A549 (cell line): ENCODE data around the gene MCU. TPM values are rescaled to one million over a fixed set of nuclear protein-coding genes. Genes with fewer than 3 reads are reported as not detected.

Experiments used
- ATAC-seq, 2 experiments: fragments of 200-7000 bp in 1 of 2; fragments of >200 bp in 1 of 2; cut with Nextera tagmentation in 1 of 2; cut with Tn5 transposase in 1 of 2; 3 replicates each; pipeline versions ENCODE4 v1.8.0 to v1.9.1; 2018 to 2020; ENCODE audit warnings: mild to moderate bottlenecking in 1 of 2, moderate library complexity in 1 of 2
- CTCF ChIA-PET: fragments of 300-600 bp; sonication (Branson Sonifier 250); formaldehyde crosslinking; extraction: SDS; loops from one replicate; lab custom pipeline; 2021; ENCODE audit warnings: antibody characterized with exemption, inconsistent platforms; lab: Yijun Ruan, JAX
- POLR2A ChIA-PET: fragments of 350-600 bp; formaldehyde crosslinking; extraction: SDS; loops from one replicate; lab custom pipeline; 2021; ENCODE audit warnings: antibody characterized with exemption, inconsistent platforms; lab: Yijun Ruan, JAX
- DNase-seq, 2 experiments: peaks; one replicate each; pipeline versions ENCODE4 v3.0.0 to v3.0.0-alpha.2; 2011 to 2016; ENCODE audit warnings: low read depth in 1 of 2, low spot score in 1 of 2
- FAIRE-seq: peaks from 2 replicates; lab custom pipeline; 2011; peaks lifted over from hg19 to GRCh38; lab: Jason Lieb, UNC
- H3K27ac ChIP-seq, 2 experiments: fragments of >200 bp; sonication (Bioruptor Twin); formaldehyde crosslinking; 3 replicates each; pipeline ENCODE4 v1.5.1; 2016 to 2017
- H3K4me1 ChIP-seq: fragments of >200 bp; sonication (Bioruptor Twin); formaldehyde crosslinking; 3 replicates; pipeline ENCODE4 v1.6.1; 2016
- H3K4me2 ChIP-seq: fragments of >200 bp; sonication (Bioruptor Twin); formaldehyde crosslinking; 3 replicates; pipeline ENCODE4 v1.6.1; 2016
- H3K4me3 ChIP-seq: fragments of >200 bp; sonication (Bioruptor Twin); formaldehyde crosslinking; 3 replicates; pipeline ENCODE4 v1.5.1; 2016
- H3K9me3 ChIP-seq: fragments of >200 bp; sonication (Bioruptor Twin); formaldehyde crosslinking; 3 replicates; pipeline ENCODE4 v1.6.1; 2016
- ATOH8 ChIP-seq: fragments of 250-450 bp; sonication (Bioruptor Pico); IDR thresholded peaks from 2 replicates; pipeline ENCODE4 v1.5.0; 2020; ENCODE audit warnings: low read depth, mild to moderate bottlenecking, moderate library complexity
- BHLHE40 ChIP-seq: IDR thresholded peaks from 2 replicates; pipeline ENCODE4 v1.6.1; 2012; ENCODE audit warnings: low read depth, low read length, inconsistent platforms
- CHD2 ChIP-seq: fragments of 150-350 bp; IDR thresholded peaks from 2 replicates; pipeline ENCODE4 v1.6.1; 2014; ENCODE audit warnings: low read length; ENCODE audit not compliant: partially characterized antibody
- E2F6 ChIP-seq: IDR thresholded peaks from 2 replicates; pipeline ENCODE4 v1.6.1; 2012; ENCODE audit warnings: low read depth, borderline replicate concordance
- EP300 ChIP-seq, 2 experiments: fragments of >200 bp; sonication (Bioruptor Twin); formaldehyde crosslinking; IDR thresholded peaks; 2 replicates in 1 of 2; 3 replicates in 1 of 2; pipeline ENCODE4 v1.6.1; 2016 to 2017
- FOSB ChIP-seq: fragments of 250-450 bp; sonication (Bioruptor Pico); IDR thresholded peaks from 2 replicates; pipeline ENCODE4 v1.5.0; 2020; ENCODE audit warnings: mild to moderate bottlenecking, moderate library complexity
- FOSL2 ChIP-seq, 2 experiments: fragments of 450-650 bp in 1 of 2; fragments of >200 bp in 1 of 2; sonication (Bioruptor Twin) in 1 of 2; formaldehyde crosslinking; IDR thresholded peaks; 2 replicates each; pipeline versions ENCODE4 v1.5.0 to v1.6.1; 2016 to 2020; ENCODE audit warnings: mild to moderate bottlenecking in 1 of 2, moderate library complexity in 1 of 2
- FOXS1 ChIP-seq: fragments of 250-450 bp; sonication (Bioruptor Pico); IDR thresholded peaks from 2 replicates; pipeline ENCODE4 v1.5.0; 2020; ENCODE audit warnings: mild to moderate bottlenecking, moderate library complexity
- HES2 ChIP-seq: fragments of >200 bp; sonication (Bioruptor Twin); formaldehyde crosslinking; IDR thresholded peaks from 2 replicates; pipeline ENCODE4 v1.6.1; 2016
- HOXA7 ChIP-seq: fragments of 250-450 bp; sonication (Bioruptor Pico); IDR thresholded peaks from 2 replicates; pipeline ENCODE4 v1.5.0; 2020; ENCODE audit warnings: mild to moderate bottlenecking, moderate library complexity
- HOXB13 ChIP-seq: fragments of 250-450 bp; sonication (Bioruptor Pico); IDR thresholded peaks from 2 replicates; pipeline ENCODE4 v1.5.0; 2020; ENCODE audit warnings: low read depth, mild to moderate bottlenecking, moderate library complexity
- HOXB5 ChIP-seq: fragments of 250-450 bp; sonication (Bioruptor Pico); IDR thresholded peaks from 2 replicates; pipeline ENCODE4 v1.5.0; 2020; ENCODE audit warnings: mild to moderate bottlenecking, moderate library complexity
- KDM1A ChIP-seq: fragments of 200-600 bp; sonication (generic); IDR thresholded peaks from 2 replicates; pipeline ENCODE4 v1.6.1; 2016; ENCODE audit warnings: low read depth, mild to moderate bottlenecking
- MAFK ChIP-seq: fragments of 450-650 bp; IDR thresholded peaks from 2 replicates; pipeline ENCODE4 v1.6.1; 2014; ENCODE audit not compliant: partially characterized antibody
- MAX ChIP-seq: IDR thresholded peaks from 2 replicates; pipeline ENCODE4 v1.6.1; 2012
- NPAS2 ChIP-seq: fragments of 250-450 bp; sonication (Bioruptor Pico); IDR thresholded peaks from 2 replicates; pipeline ENCODE4 v1.8.0; 2022; ENCODE audit warnings: mild to moderate bottlenecking, moderate library complexity, borderline replicate concordance
- PBX3 ChIP-seq: IDR thresholded peaks from 2 replicates; pipeline ENCODE4 v1.6.1; 2012
- POLR2AphosphoS2 ChIP-seq: conservative IDR thresholded peaks from 2 replicates; pipeline ENCODE4 v1.6.1; 2012; ENCODE audit warnings: low read length, improper control_type of control experiment, inconsistent platforms
- RARB ChIP-seq: fragments of 250-450 bp; sonication (Bioruptor Pico); IDR thresholded peaks from 2 replicates; pipeline ENCODE4 v1.8.0; 2021; ENCODE audit warnings: mild to moderate bottlenecking, moderate library complexity
- RCOR1 ChIP-seq: fragments of 150-350 bp; IDR thresholded peaks from 2 replicates; pipeline ENCODE4 v1.6.1; 2014; ENCODE audit warnings: antibody characterized with exemption, low read length, low read depth
- SMC3 ChIP-seq: fragments of >200 bp; sonication (Bioruptor Twin); formaldehyde crosslinking; IDR thresholded peaks from 3 replicates; pipeline ENCODE4 v1.6.1; 2018; ENCODE audit warnings: inconsistent platforms
- SREBF2 ChIP-seq: fragments of 450-650 bp; IDR thresholded peaks from 2 replicates; pipeline ENCODE4 v1.6.1; 2014; ENCODE audit warnings: mild to moderate bottlenecking, moderate library complexity
- ZFP36 ChIP-seq: fragments of 450-650 bp; IDR thresholded peaks from 2 replicates; pipeline ENCODE4 v1.6.1; 2014; ENCODE audit warnings: borderline replicate concordance; ENCODE audit not compliant: partially characterized antibody
- ZSCAN20 ChIP-seq: fragments of 250-450 bp; sonication (Bioruptor Pico); IDR thresholded peaks from 2 replicates; pipeline ENCODE4 v1.8.0; 2022; ENCODE audit warnings: mild to moderate bottlenecking, moderate library complexity
- WGBS: methylation state at CpG from one replicate; pipeline ENCODE4 v1.1.6; 2017; ENCODE audit errors: missing lambda C conversion rate; 5-methylcytosine and 5-hydroxymethylcytosine counted together
- polyA plus RNA-seq, 4 experiments: library from polyadenylated mRNA; depleted of rRNA in 3 of 4; stranded (reverse); fragments of >200 nt; fragmentation: RNase III in 1 of 4; extraction: RNeasy Plus Mini Kit Qiagen cat#74134 plus additional on column Dnase treatment in 1 of 4; gene quantifications; 2 replicates in 3 of 4; 3 replicates in 1 of 4; pipeline ENCODE4 v1.2.3, GENCODE V29; 2011 to 2017

Gene MCU
- polyA plus RNA-seq, 2 of the 4 experiments (the other 2 are of a cell fraction): 44.0 to 221 TPM

GRCh38 chr10:72649291-72649690 lies 42.7 kb upstream of the MCU start:
- Histone ChIP-seq H3K27ac (peak overlapping the region in 1 of 2 experiments; percentile 29; a peak in 2 of 6 replicates), H3K4me3 (no peak overlapping the region)
- POLR2A ChIA-PET: interaction anchor here (1.0 kb wide), 1 partner anchor 12 kb away, joined by 3 read pairs; no protein-coding TSS in a partner anchor
- TF ChIP-seq NPAS2 (CRISPR knock-in tag) (no peak), BHLHE40 (no peak), SMC3 (no peak), FOSL2 (IDR thresholded peaks at IDR 0.05) (no peak), FOSL2 (CRISPR knock-in tag; IDR thresholded peaks at IDR 0.05) (no peak), E2F6 (no peak), PBX3 (no peak), MAFK (no peak), CHD2 (no peak), HOXB13 (CRISPR knock-in tag) (no peak), FOXS1 (CRISPR knock-in tag) (no peak), RARB (no peak), HOXA7 (CRISPR knock-in tag) (no peak), MAX (no peak), ZSCAN20 (no peak), RCOR1 (no peak), HES2 (no peak), POLR2AphosphoS2 (no peak), HOXB5 (CRISPR knock-in tag) (no peak), KDM1A (no peak)
- TF ChIP-seq, all 56 proteins: peak for 0
- ATAC-seq (no peak), FAIRE-seq (no peak), DNase-seq (no peak)
- CTCF ChIA-PET: no interaction called here
- Histone ChIP-seq H3K9me3 (no peaks in the 10 kb centered on the region), H3K4me1 (peaks cover 11% of the 10 kb centered on the region; the same call in 2 of the 3 replicates), H3K4me2 (no peak overlapping the region)
- WGBS: 38% methylated on average over 5 of the region's 5 CpGs

GRCh38 chr10:72653383-72654096 lies 38.4 kb upstream of the MCU start:
- FAIRE-seq (no peak), DNase-seq (no peak), ATAC-seq (no peak; a peak in 1 of 6 replicates)
- no peak for TF ChIP-seq KDM1A
- TF ChIP-seq RCOR1: no peak
- TF ChIP-seq NPAS2 (CRISPR knock-in tag): no peak
- no peak for TF ChIP-seq ZFP36
- TF ChIP-seq E2F6: no peak
- TF ChIP-seq ATOH8: no peak
- TF ChIP-seq PBX3: no peak
- TF ChIP-seq SREBF2: no peak
- TF ChIP-seq BHLHE40: no peak
- TF ChIP-seq FOXS1 (CRISPR knock-in tag): no peak
- TF ChIP-seq HOXB5 (CRISPR knock-in tag): no peak
- no peak for TF ChIP-seq MAFK
- no peak for TF ChIP-seq FOSB (CRISPR knock-in tag)
- no peak for TF ChIP-seq EP300 (IDR thresholded peaks at IDR 0.05)
- Histone ChIP-seq H3K4me1 (peaks cover 12% of the 10 kb centered on the region), H3K27ac (0 out of 6 replicates have a peak overlapping the region, but pooled peaks of 1 of the 2 experiments have one; percentile 7), H3K4me2 (no peak overlapping the region), H3K4me3 (no peak overlapping the region), H3K9me3 (no peaks in the 10 kb centered on the region)
- CTCF ChIA-PET: no interaction called here
- 80% methylated on average over 6 of the region's 6 CpGs for WGBS
- POLR2A ChIA-PET: interaction anchor here (1.2 kb wide), 1 partner anchor 38 kb away, joined by 3 read pairs; the partner anchor contains the start of gene MCU
